Measurements from ENCODE around the gene PTGDR. TPM values are rescaled to one million over a fixed set of nuclear protein-coding genes. Genes with fewer than 3 reads are reported as not detected.

Gene PTGDR
- total and polyA plus RNA-seq, 3 donors from 2014 or later = 0.16 to 1.3 (median 0.54) TPM

DNA sequence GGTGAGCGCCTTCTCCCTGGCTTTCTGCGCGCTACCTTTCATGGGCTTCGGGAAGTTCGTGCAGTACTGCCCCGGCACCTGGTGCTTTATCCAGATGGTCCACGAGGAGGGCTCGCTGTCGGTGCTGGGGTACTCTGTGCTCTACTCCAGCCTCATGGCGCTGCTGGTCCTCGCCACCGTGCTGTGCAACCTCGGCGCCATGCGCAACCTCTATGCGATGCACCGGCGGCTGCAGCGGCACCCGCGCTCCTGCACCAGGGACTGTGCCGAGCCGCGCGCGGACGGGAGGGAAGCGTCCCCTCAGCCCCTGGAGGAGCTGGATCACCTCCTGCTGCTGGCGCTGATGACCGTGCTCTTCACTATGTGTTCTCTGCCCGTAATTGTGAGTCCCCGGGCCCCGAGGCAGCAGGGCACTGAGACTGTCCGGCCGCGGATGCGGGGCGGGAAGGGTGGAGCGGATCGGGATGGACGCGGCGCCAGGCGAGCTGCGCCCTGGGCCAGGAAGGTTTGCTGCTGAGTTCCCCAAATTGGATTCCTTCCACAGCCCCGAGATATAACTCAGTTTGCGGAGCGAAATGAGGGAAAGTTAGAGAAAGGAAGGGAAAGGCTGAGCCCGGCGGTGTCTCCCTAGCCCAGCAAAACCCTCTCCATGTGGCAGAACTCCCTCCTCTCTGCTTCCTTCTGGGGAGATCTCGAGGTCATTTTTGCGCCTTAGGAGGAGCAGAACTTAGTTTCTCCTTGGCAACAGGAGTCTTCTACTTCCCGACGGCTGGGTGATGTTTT is 972 bp downstream of the PTGDR start:
- Histone ChIP-seq H3K27ac (no peak overlapping the region), H3K36me3 (ENCODE audit: low read depth, missing control alignments) (no peaks in the 10 kb centered on the region), H3K4me3 (peak overlapping the region; percentile 27 to 53), H3K27me3 (no peaks in the 10 kb centered on the region), H3K4me1 (peaks cover 6% of the 10 kb centered on the region), H3K9me3 (no peaks in the 10 kb centered on the region)
- 1% methylated on average over 17 to 52 of the region's 54 CpGs for WGBS, 2 donors
- TF ChIP-seq, protein P1, sequence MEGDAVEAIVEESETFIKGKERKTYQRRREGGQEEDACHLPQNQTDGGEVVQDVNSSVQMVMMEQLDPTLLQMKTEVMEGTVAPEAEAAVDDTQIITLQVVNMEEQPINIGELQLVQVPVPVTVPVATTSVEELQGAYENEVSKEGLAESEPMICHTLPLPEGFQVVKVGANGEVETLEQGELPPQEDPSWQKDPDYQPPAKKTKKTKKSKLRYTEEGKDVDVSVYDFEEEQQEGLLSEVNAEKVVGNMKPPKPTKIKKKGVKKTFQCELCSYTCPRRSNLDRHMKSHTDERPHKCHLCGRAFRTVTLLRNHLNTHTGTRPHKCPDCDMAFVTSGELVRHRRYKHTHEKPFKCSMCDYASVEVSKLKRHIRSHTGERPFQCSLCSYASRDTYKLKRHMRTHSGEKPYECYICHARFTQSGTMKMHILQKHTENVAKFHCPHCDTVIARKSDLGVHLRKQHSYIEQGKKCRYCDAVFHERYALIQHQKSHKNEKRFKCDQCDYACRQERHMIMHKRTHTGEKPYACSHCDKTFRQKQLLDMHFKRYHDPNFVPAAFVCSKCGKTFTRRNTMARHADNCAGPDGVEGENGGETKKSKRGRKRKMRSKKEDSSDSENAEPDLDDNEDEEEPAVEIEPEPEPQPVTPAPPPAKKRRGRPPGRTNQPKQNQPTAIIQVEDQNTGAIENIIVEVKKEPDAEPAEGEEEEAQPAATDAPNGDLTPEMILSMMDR (IDR thresholded peaks at IDR 0.05) = no peak
- TF ChIP-seq POLR2A (IDR thresholded peaks at IDR 0.05) = no peak
- intact Hi-C loops (cut with DNase I; ENCODE audit: low total_unique reads) = no loop called here
- no peak for DNase-seq

DNA sequence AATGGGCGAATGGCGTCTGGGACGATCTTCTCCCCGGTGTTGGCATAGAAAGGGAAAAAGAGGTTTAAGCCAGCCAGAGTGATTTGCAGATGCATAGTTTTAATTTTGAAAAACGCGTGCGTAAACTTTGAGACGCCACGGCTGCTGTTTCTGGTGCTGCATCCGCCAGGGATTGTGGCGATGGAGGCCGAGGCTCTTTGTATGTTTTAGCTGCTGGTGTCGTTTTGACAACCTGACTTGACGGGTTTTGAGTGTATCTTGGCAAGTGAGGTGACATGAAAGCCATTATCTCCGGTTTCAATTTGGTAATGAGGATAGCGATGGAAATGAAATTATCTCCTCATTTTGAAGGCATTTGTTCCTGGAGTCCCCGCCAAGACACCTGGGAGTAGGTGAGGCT is 1.6 kb downstream of the PTGDR start:
- no peak for DNase-seq
- intact Hi-C loops (cut with DNase I; ENCODE audit: low total_unique reads) = no loop called here
- TF ChIP-seq, protein P1 (IDR thresholded peaks at IDR 0.05) = no peak
- no peak for TF ChIP-seq POLR2A (IDR thresholded peaks at IDR 0.05)
- no peaks in the 10 kb centered on the region for H3K36me3 ChIP-seq (ENCODE audit: low read depth, missing control alignments)
- H3K27me3 ChIP-seq = no peaks in the 10 kb centered on the region
- no peak overlapping the region for H3K27ac ChIP-seq
- peaks cover 6% of the 10 kb centered on the region for H3K4me1 ChIP-seq
- WGBS, 2 donors = 26 to 39% methylated on average over 17 of the region's 17 CpGs
- peak overlapping the region; percentile 27 to 53 for H3K4me3 ChIP-seq
- no peaks in the 10 kb centered on the region for H3K9me3 ChIP-seq

DNA sequence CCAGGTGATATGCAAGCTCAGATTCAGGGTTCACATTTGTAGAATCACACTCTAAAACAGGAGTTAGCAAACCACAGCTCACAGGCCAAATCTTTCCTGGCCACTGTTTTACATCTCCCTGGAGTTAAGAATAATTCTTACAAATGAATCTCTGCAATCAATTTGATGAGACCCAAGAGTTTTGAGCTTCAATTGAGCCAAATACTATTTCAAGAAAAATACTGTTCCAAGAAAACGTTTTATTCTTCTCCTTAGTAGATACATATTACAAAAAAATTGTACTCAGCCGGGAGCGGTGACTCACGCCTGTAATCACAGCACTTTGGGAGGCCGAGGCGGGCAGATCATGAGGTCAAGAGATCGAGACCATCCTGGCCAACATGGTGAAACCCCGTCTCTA is 2.5 kb downstream of the PTGDR start:
- Histone ChIP-seq H3K9me3 (no peaks in the 10 kb centered on the region), H3K27ac (no peak overlapping the region), H3K36me3 (ENCODE audit: low read depth, missing control alignments) (no peaks in the 10 kb centered on the region), H3K4me3 (no peak overlapping the region), H3K27me3 (no peaks in the 10 kb centered on the region), H3K4me1 (peaks cover 6% of the 10 kb centered on the region)
- WGBS, 2 donors = 40 to 43% methylated on average over 8 of the region's 8 CpGs
- intact Hi-C loops (cut with DNase I; ENCODE audit: low total_unique reads) = no loop called here
- no peak for TF ChIP-seq POLR2A (IDR thresholded peaks at IDR 0.05)
- TF ChIP-seq, protein P1 (IDR thresholded peaks at IDR 0.05) = no peak
- DNase-seq = peak; percentile 26

DNA sequence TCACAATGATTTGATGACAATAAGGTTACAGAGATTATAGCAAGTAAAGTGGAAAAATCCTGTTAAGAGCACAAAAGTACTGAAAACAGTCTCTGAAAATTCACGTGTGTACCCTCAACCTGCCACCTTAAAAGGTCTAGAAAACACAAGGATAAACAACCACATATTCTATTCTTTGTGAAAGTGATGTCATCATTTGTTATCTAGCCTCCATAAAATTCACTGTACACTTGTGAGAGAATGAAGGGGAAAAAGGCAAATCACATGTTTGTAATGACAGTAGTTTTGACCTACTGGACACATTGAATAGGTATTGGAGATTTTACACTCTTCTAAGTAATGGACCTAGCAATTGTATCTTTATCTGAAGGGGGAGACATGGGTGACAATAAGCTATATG is 4.0 kb downstream of the PTGDR start:
- no peak for DNase-seq
- no peak overlapping the region for H3K4me3 ChIP-seq
- H3K36me3 ChIP-seq (ENCODE audit: low read depth, missing control alignments) = no peaks in the 10 kb centered on the region
- H3K9me3 ChIP-seq = no peaks in the 10 kb centered on the region
- H3K27ac ChIP-seq = no peak overlapping the region
- peaks cover 6% of the 10 kb centered on the region for H3K4me1 ChIP-seq
- 97 to 98% methylated on average over 1 of the region's 1 CpG for WGBS, 2 donors
- TF ChIP-seq, protein P1 (IDR thresholded peaks at IDR 0.05) = no peak
- no peak for TF ChIP-seq POLR2A (IDR thresholded peaks at IDR 0.05)
- intact Hi-C loops (cut with DNase I; ENCODE audit: low total_unique reads) = no loop called here
- no peaks in the 10 kb centered on the region for H3K27me3 ChIP-seq

DNA sequence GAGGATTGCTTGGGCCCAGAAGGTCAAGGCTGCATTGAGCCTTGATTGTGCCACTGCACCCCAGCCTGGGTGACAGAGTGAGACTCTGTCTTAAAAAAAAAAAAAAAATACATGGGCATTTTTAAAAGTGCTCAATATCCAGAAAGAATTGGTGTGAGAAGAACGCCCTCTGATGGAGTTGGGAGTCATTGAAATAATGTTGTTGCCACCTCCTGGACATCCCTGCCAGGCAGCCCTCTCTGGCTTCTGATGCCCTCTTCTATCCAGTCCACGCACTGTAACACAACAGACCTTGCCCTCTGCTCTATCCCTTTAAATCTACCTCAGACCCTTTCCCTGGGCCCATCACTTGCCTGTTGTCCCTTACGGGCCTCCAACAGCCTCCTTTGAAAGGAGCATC is 4.9 kb downstream of the PTGDR start:
- 76 to 81% methylated on average over 3 of the region's 3 CpGs for WGBS, 2 donors
- no peak overlapping the region for H3K27ac ChIP-seq
- intact Hi-C loops (cut with DNase I; ENCODE audit: low total_unique reads) = no loop called here
- no peak overlapping the region for H3K4me3 ChIP-seq
- H3K27me3 ChIP-seq = no peaks in the 10 kb centered on the region
- H3K36me3 ChIP-seq (ENCODE audit: low read depth, missing control alignments) = no peaks in the 10 kb centered on the region
- DNase-seq = no peak
- TF ChIP-seq, protein P1 (IDR thresholded peaks at IDR 0.05) = peak in 1 of 3 experiments; percentile 7
- no peak for TF ChIP-seq POLR2A (IDR thresholded peaks at IDR 0.05)
- no peaks in the 10 kb centered on the region for H3K9me3 ChIP-seq
- H3K4me1 ChIP-seq = peaks cover 6% of the 10 kb centered on the region
